GM20000 (cell line): ENCODE data around the gene NELFB.
"Not testable (repeated sequence)": the region's sequence is repeated elsewhere in the genome, so short reads cannot be mapped to it uniquely, and the experiment has no call there.

Experiments used
- DNase-seq: peaks from one replicate; pipeline ENCODE4 v3.0.0; 2012; ENCODE audit warnings: low spot score
- CTCF ChIP-seq: IDR thresholded peaks from 2 replicates; pipeline ENCODE4 v1.5.1; 2012; ENCODE audit warnings: mild to moderate bottlenecking, control low read depth; ENCODE audit errors: extremely low read depth, missing control alignments

NELFB gene

GRCh38 chr9:137252555-137253506 is 2.3 kb upstream of the NELFB start:
- TF ChIP-seq CTCF = no peak
- DNase-seq = no peak

DNA sequence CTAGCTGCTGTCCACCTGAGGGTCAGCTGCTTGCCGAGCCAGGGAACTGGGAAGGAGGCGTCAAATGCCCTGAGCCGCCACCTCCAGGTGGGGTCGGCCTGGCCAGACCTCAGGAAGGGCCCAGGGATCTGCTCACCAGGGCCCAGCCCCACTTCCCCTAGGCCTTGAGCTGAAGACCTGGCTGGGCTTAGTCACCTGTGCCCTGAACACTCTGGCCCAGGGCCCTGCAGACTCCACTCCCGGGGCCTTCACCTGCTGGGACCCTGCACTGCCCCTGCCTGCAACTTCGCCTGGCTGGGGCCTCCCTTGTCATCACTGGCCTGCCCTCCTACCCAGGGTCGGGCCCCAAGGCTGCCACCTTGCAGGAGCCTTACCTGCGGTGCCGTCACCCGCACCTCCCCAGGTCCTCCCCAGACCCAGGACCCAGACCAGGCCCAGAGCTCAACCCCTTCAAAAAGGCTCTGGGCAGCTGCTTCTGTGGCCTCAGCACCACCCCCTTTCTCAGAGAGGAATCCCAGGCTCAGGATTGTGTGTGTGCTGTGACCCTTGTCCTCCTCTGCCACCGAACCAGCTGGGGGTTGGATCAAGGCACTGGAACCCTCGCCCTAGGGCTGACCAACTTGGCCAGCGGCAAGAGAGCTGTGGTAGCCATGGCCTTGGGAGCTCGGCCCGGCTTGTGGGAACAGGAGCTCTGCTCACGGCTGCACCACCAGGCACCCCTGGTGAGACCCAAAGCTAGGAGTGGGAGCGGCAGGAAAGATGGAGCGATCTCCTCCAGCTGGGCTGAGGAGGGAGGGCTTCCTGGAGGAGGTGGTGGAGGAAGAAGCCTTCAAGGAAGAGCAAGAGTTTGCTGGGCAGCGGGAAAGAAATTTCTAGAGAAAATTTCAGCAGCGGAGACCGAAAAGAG is 1.2 kb upstream of the NELFB start:
- DNase-seq = no peak
- no peak for TF ChIP-seq CTCF

GRCh38 chr9:137255448-137256114 is 454 bp downstream of the NELFB start:
- no peak for TF ChIP-seq CTCF
- DNase-seq = no peak

DNA sequence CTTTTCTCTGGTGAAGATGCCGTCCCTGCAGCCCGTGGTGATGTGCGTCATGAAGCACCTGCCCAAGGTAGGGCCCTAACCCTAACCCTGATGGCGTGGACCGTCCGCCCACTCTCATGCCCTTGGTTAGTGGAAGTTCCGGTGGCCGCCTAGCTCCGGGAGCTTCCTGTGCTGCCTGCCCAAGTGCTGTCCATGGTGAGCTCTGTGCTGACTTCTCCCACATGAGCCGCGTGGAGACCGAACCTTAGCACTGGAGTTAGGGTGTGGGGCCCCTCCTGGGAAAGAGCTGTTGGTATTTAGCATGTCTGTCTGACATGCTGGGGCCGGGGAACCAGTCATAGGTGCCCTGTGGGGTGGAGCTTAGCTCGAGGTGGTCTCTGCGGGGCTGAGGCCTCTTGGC is 1.2 kb downstream of the NELFB start:
- DNase-seq = no peak
- TF ChIP-seq CTCF = no peak

- DNase-seq = no peak
- TF ChIP-seq CTCF = no peak
These were observed 1.7 kb downstream of the NELFB start for GRCh38 chr9:137256856-137257255.

DNA sequence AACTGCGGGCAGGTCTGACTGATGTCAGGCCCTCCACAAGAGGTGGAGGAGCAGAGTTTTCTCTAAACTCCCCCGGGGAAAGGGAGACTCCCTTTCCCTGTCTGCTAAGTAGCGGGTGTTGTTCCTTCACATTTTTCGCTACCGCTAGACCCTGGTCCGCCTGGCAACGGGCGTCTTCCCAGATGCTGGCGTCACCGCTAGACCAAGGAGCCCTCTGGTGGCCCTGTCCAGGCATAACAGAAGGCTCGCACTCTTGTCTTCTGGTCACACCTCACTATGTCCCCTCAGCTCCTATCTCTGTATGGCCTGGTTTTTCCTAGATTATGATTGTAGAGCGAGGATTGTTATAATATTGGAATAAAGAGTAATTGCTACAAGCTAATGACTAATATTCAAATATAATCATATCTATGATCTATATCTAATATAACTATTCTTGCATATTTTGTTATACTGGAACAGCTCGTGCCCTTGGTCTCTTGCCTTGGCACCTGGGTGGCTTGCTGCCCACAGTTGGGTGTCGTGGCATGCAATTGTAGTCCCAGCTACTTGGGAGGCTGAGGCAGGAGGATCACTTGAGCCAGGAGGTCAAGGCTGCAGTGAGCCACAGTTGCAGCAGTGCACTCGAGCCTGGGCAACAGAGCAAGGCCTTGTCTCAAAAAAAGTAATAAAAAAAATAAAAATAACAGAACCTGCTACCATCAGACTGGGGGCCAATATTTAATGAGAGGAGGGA is 7.2 kb downstream of the NELFB start:
- DNase-seq = not testable (repeated sequence)

GRCh38 chr9:137262909-137263285 is 7.8 kb downstream of the NELFB start:
- no peak for DNase-seq
- no peak for TF ChIP-seq CTCF
